Spleen (tissue), 7 donors: Measurements from ENCODE around the gene PTPRN2.

Experiments
- CTCF ChIP-seq, 11 experiments: fragments of 200-600 bp in 7 of 11; fragments of 450-650 bp in 4 of 11; sonication (generic) in 4 of 11; IDR thresholded peaks in 8 of 11; conservative IDR thresholded peaks in 3 of 11; 1 replicate in 7 of 11; 2 replicates in 4 of 11; pipeline versions ENCODE4 v1.4.0 to v1.8.0; 2016 to 2021; ENCODE audit warnings: antibody characterized with exemption in 11 of 11, inconsistent platforms in 4 of 11, mild to moderate bottlenecking in 1 of 11
- POLR2A ChIP-seq, 3 donors: fragments of 450-650 bp; IDR thresholded peaks; one replicate each; pipeline ENCODE4 v1.5.1; 2017; ENCODE audit warnings: antibody characterized with exemption in 3 of 3, mild to moderate bottlenecking in 1 of 3
- POLR2AphosphoS5 ChIP-seq, 3 donors: sonication (generic); formaldehyde crosslinking; IDR thresholded peaks; one replicate each; pipeline ENCODE4 v1.5.1; 2017; ENCODE audit warnings: antibody characterized with exemption in 3 of 3
- donor health status: DM: no; HTN: no; CAD: no; lungs with moderate emphysema.
- donor health status: DM: no; HTN: no; CAD: no.
- donor health status: DM: no; HTN: no; CAD: no.

GRCh38 chr7:158384746-158385145 is 202.9 kb downstream of the PTPRN2 start:
- TF ChIP-seq POLR2A (IDR thresholded peaks at IDR 0.05): no peak
- no peak for TF ChIP-seq CTCF (IDR thresholded peaks at IDR 0.05 in 8 of 11, conservative IDR thresholded peaks at IDR 0.05 in 3 of 11)
- no peak for TF ChIP-seq POLR2AphosphoS5 (IDR thresholded peaks at IDR 0.05)
